Motor neuron (in vitro differentiated cells): Measurements from ENCODE around the gene CYB5D1. TPM values are rescaled to one million over a fixed set of nuclear protein-coding genes. Genes with fewer than 3 reads are reported as not detected.

Source experiments
- ATAC-seq, 8 experiments: fragments of 200-7000 bp; cut with Tn5 transposase; replicated peaks in 6 of 8; 2 replicates each; pipeline ENCODE4 v1.8.0; 2021; ENCODE audit warnings: mild to moderate bottlenecking in 8 of 8, moderate library complexity in 8 of 8
- H3K27ac ChIP-seq, 2 donors: fragments of 250-450 bp; sonication (Bioruptor Pico); 2 replicates each; pipeline ENCODE4 v1.9.0; 2021; ENCODE audit warnings: antibody characterized with exemption in 2 of 2, mild to moderate bottlenecking in 2 of 2, moderate library complexity in 1 of 2
- H3K4me1 ChIP-seq, 2 donors: fragments of 250-450 bp; sonication (Bioruptor Pico); replicated peaks in 1 of 2; 2 replicates each; pipeline ENCODE4 v1.6.1; 2021; ENCODE audit warnings: antibody characterized with exemption in 2 of 2, mild to moderate bottlenecking in 2 of 2, moderate library complexity in 1 of 2
- H3K4me3 ChIP-seq, 5 donors: fragments of 250-450 bp; sonication (Bioruptor Pico); 2 replicates each; pipeline ENCODE4 v1.9.0; 2021; ENCODE audit warnings: antibody characterized with exemption in 5 of 5, mild to moderate bottlenecking in 5 of 5, moderate library complexity in 4 of 5
- WGBS, 10 experiments: fragments of 450-650 bp; shearing (Covaris generic); methylation state at CpG; one replicate each; pipeline ENCODE4 v1.0.0; 2022; 5-methylcytosine and 5-hydroxymethylcytosine counted together
- in situ Hi-C, 9 experiments: fragments of 400-800 bp; cut with MboI; loops; one replicate each; pipeline ENCODE4 v1.15.0; 2021; ENCODE audit warnings: low sequenced_read_pairs in 9 of 9, low pct_unique_long_range_greater_than_20kb in 2 of 9; ENCODE audit not compliant: unreplicated experiment in 9 of 9
- total RNA-seq, 8 experiments: library from RNA; unstranded; fragments of 300-600 nt; gene quantifications; 2 replicates each; pipeline versions ENCODE4 v1.2.3 to v1.2.4, GENCODE V29; 2022

CYB5D1 gene
- total RNA-seq, 8 experiments from 2014 or later = 12.2 to 28.0 (median 16.9) TPM

DNA sequence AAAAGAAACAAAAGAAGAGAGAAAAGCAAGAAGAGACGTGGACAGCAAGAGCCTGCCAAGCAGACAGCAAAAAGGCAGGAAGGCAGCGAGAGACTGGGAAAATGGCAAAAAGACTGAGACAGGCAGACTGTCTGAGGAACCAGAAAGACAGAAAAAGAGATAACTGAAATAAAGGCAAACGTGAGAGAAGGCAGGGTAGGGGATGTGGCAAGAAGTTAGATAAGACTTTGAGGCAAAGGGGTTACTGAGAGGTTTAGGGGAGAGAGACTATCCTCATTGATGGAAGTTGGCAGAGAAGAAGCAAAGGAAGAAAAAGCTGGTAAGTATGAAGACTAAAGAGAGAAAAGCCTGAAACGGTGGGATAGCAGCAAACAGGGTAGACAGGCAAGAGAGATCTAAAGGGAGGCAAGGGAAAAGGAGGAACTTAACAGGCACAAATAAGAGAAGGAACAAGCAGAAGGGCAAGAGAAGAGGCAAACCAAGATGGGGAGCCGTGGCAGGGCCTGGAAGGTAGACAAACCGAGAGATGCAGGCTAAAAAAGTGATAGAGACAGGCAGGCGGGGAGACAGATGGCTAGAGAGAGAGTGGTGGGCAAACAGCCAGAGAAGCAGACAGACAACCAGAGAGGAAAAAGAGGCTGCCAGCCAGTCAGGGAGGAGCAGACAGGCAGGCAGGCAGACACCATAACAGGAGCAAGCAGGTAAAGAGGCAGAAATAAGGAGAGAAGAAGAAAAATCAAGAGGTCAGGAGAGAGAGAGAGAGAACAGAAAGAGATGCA is 23.7 kb downstream of the CYB5D1 start:
- in situ Hi-C loops = no loop called here
- 50 to 80% (median 69%) methylated on average over 3 to 7 of the region's 7 CpGs for WGBS, 10 experiments
- H3K27ac ChIP-seq = no peak overlapping the region

DNA sequence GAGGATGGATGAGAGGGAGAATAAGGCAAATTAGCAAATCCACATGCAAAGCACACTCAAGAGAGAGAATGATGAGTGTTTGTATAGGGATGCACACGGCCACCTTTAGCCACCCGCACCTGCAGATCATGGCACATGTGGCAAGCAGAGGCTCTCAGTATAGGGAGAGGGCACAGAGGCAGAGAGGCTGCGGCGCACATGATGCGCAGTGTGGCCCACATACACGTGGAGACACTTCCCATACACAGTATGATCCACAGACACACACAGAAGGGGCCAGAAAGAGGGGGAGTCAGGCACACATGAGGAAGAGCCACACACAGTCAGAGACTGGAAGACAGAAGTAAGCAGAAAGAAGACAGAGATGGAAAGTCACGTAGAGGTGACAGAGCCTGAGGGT is 24.3 kb downstream of the CYB5D1 start:
- ATAC-seq = no peak

More for the DNA sequence above, 23.7 kb downstream of the CYB5D1 start:
- H3K4me3 ChIP-seq = no peak overlapping the region
- ATAC-seq = no peak
- H3K4me1 ChIP-seq = peaks cover 5 to 33% of the 10 kb centered on the region in 2 donors

DNA sequence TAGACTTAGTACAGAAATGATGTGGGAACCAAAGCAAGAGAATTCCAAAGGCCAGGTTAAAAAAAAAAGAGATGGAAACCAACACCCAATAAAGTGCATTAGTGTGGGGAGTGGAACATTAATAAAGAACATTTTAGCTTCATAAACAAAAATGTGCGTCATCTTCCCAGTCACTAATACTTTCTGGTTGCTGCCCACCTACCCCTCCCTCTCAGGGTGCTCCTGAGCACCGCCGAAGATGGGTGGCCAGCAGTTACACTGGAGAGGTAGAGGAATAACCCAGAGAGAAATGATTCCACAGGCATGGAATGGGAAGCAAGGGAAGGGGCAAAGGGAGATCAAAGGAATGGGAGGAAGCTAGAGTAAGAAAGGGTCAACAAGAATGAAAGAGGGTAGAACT is 24.8 kb downstream of the CYB5D1 start:
- Histone ChIP-seq H3K4me3 (no peak overlapping the region), H3K4me1 (peaks cover 5 to 33% of the 10 kb centered on the region in 2 donors), H3K27ac (no peak overlapping the region)
- in situ Hi-C loops = no loop called here
- WGBS, 10 experiments = 43 to 100% (median 84%) methylated on average over 1 to 2 of the region's 3 CpGs; no CpG with 5 or more reads in 1 of the 10 experiments
- no peak for ATAC-seq

More for the DNA sequence above, 24.3 kb downstream of the CYB5D1 start:
- H3K27ac ChIP-seq = no peak overlapping the region
- peaks cover 5 to 33% of the 10 kb centered on the region in 2 donors for H3K4me1 ChIP-seq
- H3K4me3 ChIP-seq = no peak overlapping the region
- in situ Hi-C loops = no loop called here
- WGBS, 10 experiments = 65 to 100% (median 80%) methylated on average over 1 to 7 of the region's 7 CpGs; no CpG with 5 or more reads in 1 of the 10 experiments

GRCh38 chr17:7883781-7884386 is 26.1 kb downstream of the CYB5D1 start:
- WGBS, 10 experiments = 0 to 33% (median 33%) methylated on average over 1 of the region's 3 CpGs; no CpG with 5 or more reads in 7 of the 10 experiments
- in situ Hi-C loops = no loop called here
- H3K4me3 ChIP-seq = peak overlapping the region; percentile 51 to 99 (median 93)

GRCh38 chr17:7884581-7885366 is 27.0 kb downstream of the CYB5D1 start:
- WGBS, 10 experiments = 0% methylated on average over 1 of the region's 100 CpGs; no CpG with 5 or more reads in 9 of the 10 experiments
- H3K27ac ChIP-seq = peak overlapping the region; percentile 84 to 99
- in situ Hi-C loops = no loop called here
- H3K4me3 ChIP-seq = peak overlapping the region; percentile 51 to 99 (median 93)
- peaks cover 23 to 42% of the 10 kb centered on the region in 2 donors for H3K4me1 ChIP-seq
- no peak for ATAC-seq

More at GRCh38 chr17:7883781-7884386, 26.1 kb downstream of the CYB5D1 start:
- ATAC-seq = no peak
- H3K27ac ChIP-seq = peak overlapping the region; percentile 84 to 99
- peaks cover 14 to 41% of the 10 kb centered on the region in 2 donors for H3K4me1 ChIP-seq

DNA sequence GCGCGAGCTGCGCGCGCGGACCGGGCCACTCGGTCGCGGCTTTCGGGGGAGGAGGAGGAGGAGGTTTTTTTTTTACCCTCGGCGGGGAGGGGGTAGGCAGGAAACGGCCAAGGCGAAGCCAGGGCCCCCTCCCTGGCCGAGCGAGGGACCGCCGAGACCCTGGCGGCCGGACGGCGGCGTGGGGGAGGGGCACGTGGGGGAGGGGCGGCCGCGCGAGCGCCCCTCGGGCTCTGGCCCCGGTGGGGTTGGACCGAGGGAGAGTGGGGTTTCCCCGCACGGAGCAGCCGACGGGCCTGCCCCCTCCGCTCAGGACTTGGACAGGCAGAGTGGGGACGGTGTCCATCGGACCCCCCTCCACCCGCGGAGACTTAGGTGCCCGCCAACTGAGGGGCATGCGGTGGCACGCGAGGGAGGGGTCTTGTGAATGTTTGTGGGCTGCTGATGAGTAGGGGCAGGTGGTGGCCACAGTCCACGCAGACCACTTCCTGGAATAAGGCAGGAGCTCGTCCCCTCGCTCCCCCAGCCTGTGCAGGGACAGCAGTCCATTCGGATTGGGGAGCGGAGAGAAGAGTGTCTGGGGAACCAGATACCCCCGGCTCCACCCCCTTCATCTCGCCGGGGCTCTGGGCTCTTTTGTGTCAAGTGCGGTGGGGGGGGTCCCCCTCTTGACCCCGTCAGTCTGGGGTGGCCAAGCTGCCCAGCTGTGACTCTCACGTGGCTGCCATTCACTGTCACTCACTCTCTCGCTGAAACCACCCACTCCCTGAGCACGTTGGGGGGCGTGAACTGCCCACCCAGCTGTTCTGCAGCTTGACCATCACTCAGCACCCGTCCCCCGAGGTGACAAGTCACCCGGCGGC is 27.8 kb downstream of the CYB5D1 start:
- ATAC-seq = peak; percentile 0 to 67 (median 54)
- H3K27ac ChIP-seq = peak overlapping the region; percentile 84 to 99
- in situ Hi-C loops = no loop called here
- 0% methylated on average over 1 to 6 of the region's 64 CpGs; no CpG with 5 or more reads in 6 of the 10 experiments for WGBS, 10 experiments
- peak overlapping the region; percentile 51 to 99 (median 93) for H3K4me3 ChIP-seq
- peaks cover 26 to 40% of the 10 kb centered on the region in 2 donors for H3K4me1 ChIP-seq

- Histone ChIP-seq H3K4me1 (peaks cover 26 to 40% of the 10 kb centered on the region in 2 donors), H3K4me3 (peak overlapping the region; percentile 51 to 99 (median 93)), H3K27ac (peak overlapping the region; percentile 84 to 99)
- 0% methylated on average over 1 to 4 of the region's 30 CpGs; no CpG with 5 or more reads in 5 of the 10 experiments for WGBS, 10 experiments
- ATAC-seq = peak in 1 of 8 experiments; percentile 2
- in situ Hi-C loops = no loop called here
Observed at GRCh38 chr17:7886227-7887037, 28.6 kb downstream of the CYB5D1 start.

DNA sequence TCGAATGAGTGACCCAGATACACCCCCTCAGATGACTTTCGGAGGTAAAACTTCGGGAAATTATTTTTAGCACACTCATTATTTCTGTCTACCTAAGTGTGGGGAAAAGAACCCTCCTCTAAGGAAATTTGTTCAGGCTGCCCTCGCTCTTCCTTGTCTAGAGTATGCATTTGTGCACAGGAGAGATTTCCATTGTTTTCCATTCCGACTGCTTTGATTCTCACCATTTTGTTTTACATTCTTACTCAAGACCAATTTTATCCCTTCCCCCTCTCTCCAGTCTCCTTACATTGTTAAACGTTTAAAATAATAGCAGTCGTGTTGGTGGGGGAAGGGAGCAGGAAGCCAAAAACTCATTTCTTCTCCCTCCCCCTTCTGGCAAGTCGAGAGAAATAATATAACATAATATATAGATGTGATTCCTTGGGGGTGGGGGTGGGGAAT is 29.3 kb downstream of the CYB5D1 start:
- Histone ChIP-seq H3K4me3 (peak overlapping the region; percentile 51 to 99 (median 93)), H3K27ac (peak overlapping the region; percentile 84 to 99), H3K4me1 (peaks cover 26 to 36% of the 10 kb centered on the region in 2 donors)
- peak in 2 of 8 experiments; percentile 1 to 12 for ATAC-seq
- WGBS, 10 experiments = 0 to 4% (median 2%) methylated on average over 4 to 8 of the region's 8 CpGs
- in situ Hi-C loops = no loop called here

DNA sequence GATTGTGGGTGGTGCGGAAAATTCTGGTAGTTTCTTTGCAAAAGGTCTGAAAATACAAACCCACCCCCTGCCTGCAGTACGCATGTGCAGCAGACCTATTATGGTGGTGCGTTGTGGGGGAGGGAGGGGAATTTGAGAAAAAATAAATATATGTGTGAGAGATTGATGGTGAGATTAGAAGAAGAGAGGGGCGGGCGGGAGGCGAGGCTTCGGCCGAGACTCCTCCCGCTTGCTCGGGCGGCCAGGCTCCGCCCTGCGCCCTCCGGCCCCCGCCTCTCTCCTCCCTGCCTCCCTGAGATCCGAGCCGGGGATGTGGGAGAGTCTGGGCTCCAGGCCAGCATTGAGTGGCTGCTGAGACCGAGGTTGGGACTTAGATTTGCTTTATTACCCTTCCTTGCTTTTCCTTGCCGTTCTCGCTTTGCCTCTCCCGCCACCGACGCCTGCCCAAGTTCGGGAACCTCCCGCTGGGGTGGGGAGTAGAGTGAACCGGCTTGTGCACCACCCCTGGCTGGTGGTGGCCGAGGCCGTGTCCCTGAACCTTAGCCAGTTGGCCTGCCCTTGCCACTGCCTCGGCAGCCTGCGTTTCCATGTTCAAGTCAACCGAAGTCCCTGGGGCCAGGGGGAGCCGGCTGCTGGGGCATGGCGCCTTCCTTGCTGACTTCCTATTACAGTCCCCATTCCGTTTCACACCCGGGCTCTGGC is 29.8 kb downstream of the CYB5D1 start:
- peak overlapping the region; percentile 51 to 99 (median 93) for H3K4me3 ChIP-seq
- peak overlapping the region; percentile 84 to 99 for H3K27ac ChIP-seq
- in situ Hi-C loops = no loop called here
- WGBS, 10 experiments = 0 to 11% (median 0%) methylated on average over 1 to 9 of the region's 35 CpGs; no CpG with 5 or more reads in 2 of the 10 experiments
- peak; percentile 68 to 81 (median 76) for ATAC-seq
- peaks cover 26 to 31% of the 10 kb centered on the region in 2 donors for H3K4me1 ChIP-seq

GRCh38 chr17:7888184-7888920 is 30.5 kb downstream of the CYB5D1 start, which contains the start of gene CHD3:
CHD3 (plus strand) TSS chr17:7888789; CDS start chr17:7889001, 212 bp downstream.
- Histone ChIP-seq H3K4me1 (peaks cover 22 to 24% of the 10 kb centered on the region in 2 donors), H3K27ac (peak within 1 kb of the TSS; percentile 81 to 82), H3K4me3 (peak within 1 kb of the TSS; percentile 51 to 99 (median 93))
- in situ Hi-C loops = no loop called here
- 8 to 100% (median 63%) methylated on average over 2 to 14 of the region's 18 CpGs; no CpG with 5 or more reads in 2 of the 10 experiments for WGBS, 10 experiments
- peak in 3 of 8 experiments; percentile 2 to 3 (median 2) for ATAC-seq
